Stimulated activated CD4-positive, alpha-beta T cell treated with anti-CD3 and anti-CD28 coated beads, Interleukin-4, amount 100 ng/mL, for 24 hours (primary cell): ENCODE measurements around the gene SLC3A2.

Source experiments
- DNase-seq: peaks from one replicate; pipeline ENCODE4 v3.0.0-alpha.2; 2020

Gene SLC3A2

GRCh38 chr11:62882431-62882749 is 1.7 kb downstream of the SLC3A2 start:
- no peak for DNase-seq

- no peak for DNase-seq
Observed at GRCh38 chr11:62882788-62883501, 2.2 kb downstream of the SLC3A2 start.

GRCh38 chr11:62883673-62884072 is 3.0 kb downstream of the SLC3A2 start:
- no peak for DNase-seq

- DNase-seq = no peak
Observed at GRCh38 chr11:62885137-62885750, 4.5 kb downstream of the SLC3A2 start.

- no peak for DNase-seq
Observed at GRCh38 chr11:62888406-62888805, 7.7 kb downstream of the SLC3A2 start.

GRCh38 chr11:62889126-62889483 is 8.4 kb downstream of the SLC3A2 start:
- no peak for DNase-seq

GRCh38 chr11:62889484-62890437 is 9.1 kb downstream of the SLC3A2 start:
- DNase-seq = no peak

- DNase-seq = no peak
Observed at GRCh38 chr11:62892077-62892922, 11.6 kb downstream of the SLC3A2 start.

GRCh38 chr11:62895501-62895900 is 14.8 kb downstream of the SLC3A2 start:
- no peak for DNase-seq

- DNase-seq = no peak
Observed at GRCh38 chr11:62896049-62896448, 15.4 kb downstream of the SLC3A2 start.

GRCh38 chr11:62897311-62897710 is 16.6 kb downstream of the SLC3A2 start:
- no peak for DNase-seq

- no peak for DNase-seq
Observed at GRCh38 chr11:62898027-62898426, 17.3 kb downstream of the SLC3A2 start.

- no peak for DNase-seq
Observed at GRCh38 chr11:62902932-62903331, 22.2 kb downstream of the SLC3A2 start.

GRCh38 chr11:62905296-62905695 is 24.6 kb downstream of the SLC3A2 start:
- DNase-seq = no peak

- DNase-seq = peak; percentile 84
Observed at GRCh38 chr11:62905927-62906531, 25.3 kb downstream of the SLC3A2 start.

- no peak for DNase-seq
Observed at GRCh38 chr11:62908468-62909072, 27.9 kb downstream of the SLC3A2 start.

- peak; percentile 21 for DNase-seq
Observed at GRCh38 chr11:62909107-62909894, 28.6 kb downstream of the SLC3A2 start.

- DNase-seq = no peak
Observed at GRCh38 chr11:62910141-62910882, 29.6 kb downstream of the SLC3A2 start.

GRCh38 chr11:62911137-62912130 is 30.7 kb downstream of the SLC3A2 start:
- DNase-seq = no peak
